ENCODE measurements around the gene SHISA5.

DNA sequence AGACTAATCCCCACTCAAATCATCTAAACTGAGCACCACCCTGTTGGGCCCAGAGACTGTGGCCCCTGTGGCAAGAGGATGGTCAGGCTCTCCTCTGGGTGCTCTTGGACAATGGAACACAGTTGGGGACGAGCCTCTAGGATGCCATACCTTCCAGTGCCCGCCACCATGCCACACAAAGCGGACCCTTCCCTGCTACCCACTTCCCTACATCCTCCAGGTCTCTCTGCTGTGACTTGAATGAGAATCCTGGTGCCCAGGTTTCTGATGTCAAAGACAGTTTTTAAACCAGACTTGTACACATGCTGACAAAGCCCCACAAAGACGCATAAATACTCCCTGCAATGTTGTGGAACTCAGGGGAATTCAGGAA, 68.8 kb downstream of the SHISA5 start:
- TF ChIP-seq, protein P1, sequence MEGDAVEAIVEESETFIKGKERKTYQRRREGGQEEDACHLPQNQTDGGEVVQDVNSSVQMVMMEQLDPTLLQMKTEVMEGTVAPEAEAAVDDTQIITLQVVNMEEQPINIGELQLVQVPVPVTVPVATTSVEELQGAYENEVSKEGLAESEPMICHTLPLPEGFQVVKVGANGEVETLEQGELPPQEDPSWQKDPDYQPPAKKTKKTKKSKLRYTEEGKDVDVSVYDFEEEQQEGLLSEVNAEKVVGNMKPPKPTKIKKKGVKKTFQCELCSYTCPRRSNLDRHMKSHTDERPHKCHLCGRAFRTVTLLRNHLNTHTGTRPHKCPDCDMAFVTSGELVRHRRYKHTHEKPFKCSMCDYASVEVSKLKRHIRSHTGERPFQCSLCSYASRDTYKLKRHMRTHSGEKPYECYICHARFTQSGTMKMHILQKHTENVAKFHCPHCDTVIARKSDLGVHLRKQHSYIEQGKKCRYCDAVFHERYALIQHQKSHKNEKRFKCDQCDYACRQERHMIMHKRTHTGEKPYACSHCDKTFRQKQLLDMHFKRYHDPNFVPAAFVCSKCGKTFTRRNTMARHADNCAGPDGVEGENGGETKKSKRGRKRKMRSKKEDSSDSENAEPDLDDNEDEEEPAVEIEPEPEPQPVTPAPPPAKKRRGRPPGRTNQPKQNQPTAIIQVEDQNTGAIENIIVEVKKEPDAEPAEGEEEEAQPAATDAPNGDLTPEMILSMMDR (conservative IDR thresholded peaks at IDR 0.05; ENCODE audit: low read depth in 2 of 2) = no peak
- TF ChIP-seq EZH2phosphoT487 (IDR thresholded peaks at IDR 0.05; ENCODE audit: unreplicated experiment) = no peak
- TF ChIP-seq EZH2 (IDR thresholded peaks at IDR 0.05; ENCODE audit: low read depth, unreplicated experiment) = no peak
- TF ChIP-seq POLR2AphosphoS5 (IDR thresholded peaks at IDR 0.05; ENCODE audit: low read depth) = no peak
- no peak for TF ChIP-seq CREB1 (CRISPR knock-in tag; IDR thresholded peaks at IDR 0.05; ENCODE audit: low read depth)
- TF ChIP-seq STAT1 (IDR thresholded peaks at IDR 0.05; ENCODE audit: unreplicated experiment) = no peak
- TF ChIP-seq, protein P2, sequence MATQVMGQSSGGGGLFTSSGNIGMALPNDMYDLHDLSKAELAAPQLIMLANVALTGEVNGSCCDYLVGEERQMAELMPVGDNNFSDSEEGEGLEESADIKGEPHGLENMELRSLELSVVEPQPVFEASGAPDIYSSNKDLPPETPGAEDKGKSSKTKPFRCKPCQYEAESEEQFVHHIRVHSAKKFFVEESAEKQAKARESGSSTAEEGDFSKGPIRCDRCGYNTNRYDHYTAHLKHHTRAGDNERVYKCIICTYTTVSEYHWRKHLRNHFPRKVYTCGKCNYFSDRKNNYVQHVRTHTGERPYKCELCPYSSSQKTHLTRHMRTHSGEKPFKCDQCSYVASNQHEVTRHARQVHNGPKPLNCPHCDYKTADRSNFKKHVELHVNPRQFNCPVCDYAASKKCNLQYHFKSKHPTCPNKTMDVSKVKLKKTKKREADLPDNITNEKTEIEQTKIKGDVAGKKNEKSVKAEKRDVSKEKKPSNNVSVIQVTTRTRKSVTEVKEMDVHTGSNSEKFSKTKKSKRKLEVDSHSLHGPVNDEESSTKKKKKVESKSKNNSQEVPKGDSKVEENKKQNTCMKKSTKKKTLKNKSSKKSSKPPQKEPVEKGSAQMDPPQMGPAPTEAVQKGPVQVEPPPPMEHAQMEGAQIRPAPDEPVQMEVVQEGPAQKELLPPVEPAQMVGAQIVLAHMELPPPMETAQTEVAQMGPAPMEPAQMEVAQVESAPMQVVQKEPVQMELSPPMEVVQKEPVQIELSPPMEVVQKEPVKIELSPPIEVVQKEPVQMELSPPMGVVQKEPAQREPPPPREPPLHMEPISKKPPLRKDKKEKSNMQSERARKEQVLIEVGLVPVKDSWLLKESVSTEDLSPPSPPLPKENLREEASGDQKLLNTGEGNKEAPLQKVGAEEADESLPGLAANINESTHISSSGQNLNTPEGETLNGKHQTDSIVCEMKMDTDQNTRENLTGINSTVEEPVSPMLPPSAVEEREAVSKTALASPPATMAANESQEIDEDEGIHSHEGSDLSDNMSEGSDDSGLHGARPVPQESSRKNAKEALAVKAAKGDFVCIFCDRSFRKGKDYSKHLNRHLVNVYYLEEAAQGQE (IDR thresholded peaks at IDR 0.05; ENCODE audit: unreplicated experiment) = no peak
- TF ChIP-seq NANOG (IDR thresholded peaks at IDR 0.05; ENCODE audit: borderline replicate concordance) = no peak
- TF ChIP-seq, protein P3, sequence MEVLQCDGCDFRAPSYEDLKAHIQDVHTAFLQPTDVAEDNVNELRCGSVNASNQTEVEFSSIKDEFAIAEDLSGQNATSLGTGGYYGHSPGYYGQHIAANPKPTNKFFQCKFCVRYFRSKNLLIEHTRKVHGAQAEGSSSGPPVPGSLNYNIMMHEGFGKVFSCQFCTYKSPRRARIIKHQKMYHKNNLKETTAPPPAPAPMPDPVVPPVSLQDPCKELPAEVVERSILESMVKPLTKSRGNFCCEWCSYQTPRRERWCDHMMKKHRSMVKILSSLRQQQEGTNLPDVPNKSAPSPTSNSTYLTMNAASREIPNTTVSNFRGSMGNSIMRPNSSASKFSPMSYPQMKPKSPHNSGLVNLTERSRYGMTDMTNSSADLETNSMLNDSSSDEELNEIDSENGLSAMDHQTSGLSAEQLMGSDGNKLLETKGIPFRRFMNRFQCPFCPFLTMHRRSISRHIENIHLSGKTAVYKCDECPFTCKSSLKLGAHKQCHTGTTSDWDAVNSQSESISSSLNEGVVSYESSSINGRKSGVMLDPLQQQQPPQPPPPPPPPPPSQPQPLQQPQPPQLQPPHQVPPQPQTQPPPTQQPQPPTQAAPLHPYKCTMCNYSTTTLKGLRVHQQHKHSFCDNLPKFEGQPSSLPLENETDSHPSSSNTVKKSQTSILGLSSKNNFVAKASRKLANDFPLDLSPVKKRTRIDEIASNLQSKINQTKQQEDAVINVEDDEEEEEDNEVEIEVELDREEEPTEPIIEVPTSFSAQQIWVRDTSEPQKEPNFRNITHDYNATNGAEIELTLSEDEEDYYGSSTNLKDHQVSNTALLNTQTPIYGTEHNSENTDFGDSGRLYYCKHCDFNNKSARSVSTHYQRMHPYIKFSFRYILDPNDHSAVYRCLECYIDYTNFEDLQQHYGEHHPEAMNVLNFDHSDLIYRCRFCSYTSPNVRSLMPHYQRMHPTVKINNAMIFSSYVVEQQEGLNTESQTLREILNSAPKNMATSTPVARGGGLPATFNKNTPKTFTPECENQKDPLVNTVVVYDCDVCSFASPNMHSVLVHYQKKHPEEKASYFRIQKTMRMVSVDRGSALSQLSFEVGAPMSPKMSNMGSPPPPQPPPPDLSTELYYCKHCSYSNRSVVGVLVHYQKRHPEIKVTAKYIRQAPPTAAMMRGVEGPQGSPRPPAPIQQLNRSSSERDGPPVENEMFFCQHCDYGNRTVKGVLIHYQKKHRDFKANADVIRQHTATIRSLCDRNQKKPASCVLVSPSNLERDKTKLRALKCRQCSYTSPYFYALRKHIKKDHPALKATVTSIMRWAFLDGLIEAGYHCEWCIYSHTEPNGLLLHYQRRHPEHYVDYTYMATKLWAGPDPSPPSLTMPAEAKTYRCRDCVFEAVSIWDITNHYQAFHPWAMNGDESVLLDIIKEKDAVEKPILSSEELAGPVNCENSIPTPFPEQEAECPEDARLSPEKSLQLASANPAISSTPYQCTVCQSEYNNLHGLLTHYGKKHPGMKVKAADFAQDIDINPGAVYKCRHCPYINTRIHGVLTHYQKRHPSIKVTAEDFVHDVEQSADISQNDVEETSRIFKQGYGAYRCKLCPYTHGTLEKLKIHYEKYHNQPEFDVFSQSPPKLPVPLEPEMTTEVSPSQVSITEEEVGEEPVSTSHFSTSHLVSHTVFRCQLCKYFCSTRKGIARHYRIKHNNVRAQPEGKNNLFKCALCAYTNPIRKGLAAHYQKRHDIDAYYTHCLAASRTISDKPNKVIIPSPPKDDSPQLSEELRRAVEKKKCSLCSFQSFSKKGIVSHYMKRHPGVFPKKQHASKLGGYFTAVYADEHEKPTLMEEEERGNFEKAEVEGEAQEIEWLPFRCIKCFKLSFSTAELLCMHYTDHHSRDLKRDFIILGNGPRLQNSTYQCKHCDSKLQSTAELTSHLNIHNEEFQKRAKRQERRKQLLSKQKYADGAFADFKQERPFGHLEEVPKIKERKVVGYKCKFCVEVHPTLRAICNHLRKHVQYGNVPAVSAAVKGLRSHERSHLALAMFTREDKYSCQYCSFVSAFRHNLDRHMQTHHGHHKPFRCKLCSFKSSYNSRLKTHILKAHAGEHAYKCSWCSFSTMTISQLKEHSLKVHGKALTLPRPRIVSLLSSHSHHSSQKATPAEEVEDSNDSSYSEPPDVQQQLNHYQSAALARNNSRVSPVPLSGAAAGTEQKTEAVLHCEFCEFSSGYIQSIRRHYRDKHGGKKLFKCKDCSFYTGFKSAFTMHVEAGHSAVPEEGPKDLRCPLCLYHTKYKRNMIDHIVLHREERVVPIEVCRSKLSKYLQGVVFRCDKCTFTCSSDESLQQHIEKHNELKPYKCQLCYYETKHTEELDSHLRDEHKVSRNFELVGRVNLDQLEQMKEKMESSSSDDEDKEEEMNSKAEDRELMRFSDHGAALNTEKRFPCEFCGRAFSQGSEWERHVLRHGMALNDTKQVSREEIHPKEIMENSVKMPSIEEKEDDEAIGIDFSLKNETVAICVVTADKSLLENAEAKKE (CRISPR knock-in tag; IDR thresholded peaks at IDR 0.05) = no peak
- TF ChIP-seq, protein P4, sequence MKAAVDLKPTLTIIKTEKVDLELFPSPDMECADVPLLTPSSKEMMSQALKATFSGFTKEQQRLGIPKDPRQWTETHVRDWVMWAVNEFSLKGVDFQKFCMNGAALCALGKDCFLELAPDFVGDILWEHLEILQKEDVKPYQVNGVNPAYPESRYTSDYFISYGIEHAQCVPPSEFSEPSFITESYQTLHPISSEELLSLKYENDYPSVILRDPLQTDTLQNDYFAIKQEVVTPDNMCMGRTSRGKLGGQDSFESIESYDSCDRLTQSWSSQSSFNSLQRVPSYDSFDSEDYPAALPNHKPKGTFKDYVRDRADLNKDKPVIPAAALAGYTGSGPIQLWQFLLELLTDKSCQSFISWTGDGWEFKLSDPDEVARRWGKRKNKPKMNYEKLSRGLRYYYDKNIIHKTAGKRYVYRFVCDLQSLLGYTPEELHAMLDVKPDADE (IDR thresholded peaks at IDR 0.05) = no peak
- no peak for TF ChIP-seq ZNF331 (CRISPR knock-in tag; IDR thresholded peaks at IDR 0.05; ENCODE audit: low read depth)
- no peak for TF ChIP-seq JUNB (IDR thresholded peaks at IDR 0.05; ENCODE audit: unreplicated experiment)

Measured in GM23338 (cell line).